ENCODE results near the gene DIPK1B.

Gene DIPK1B

DNA sequence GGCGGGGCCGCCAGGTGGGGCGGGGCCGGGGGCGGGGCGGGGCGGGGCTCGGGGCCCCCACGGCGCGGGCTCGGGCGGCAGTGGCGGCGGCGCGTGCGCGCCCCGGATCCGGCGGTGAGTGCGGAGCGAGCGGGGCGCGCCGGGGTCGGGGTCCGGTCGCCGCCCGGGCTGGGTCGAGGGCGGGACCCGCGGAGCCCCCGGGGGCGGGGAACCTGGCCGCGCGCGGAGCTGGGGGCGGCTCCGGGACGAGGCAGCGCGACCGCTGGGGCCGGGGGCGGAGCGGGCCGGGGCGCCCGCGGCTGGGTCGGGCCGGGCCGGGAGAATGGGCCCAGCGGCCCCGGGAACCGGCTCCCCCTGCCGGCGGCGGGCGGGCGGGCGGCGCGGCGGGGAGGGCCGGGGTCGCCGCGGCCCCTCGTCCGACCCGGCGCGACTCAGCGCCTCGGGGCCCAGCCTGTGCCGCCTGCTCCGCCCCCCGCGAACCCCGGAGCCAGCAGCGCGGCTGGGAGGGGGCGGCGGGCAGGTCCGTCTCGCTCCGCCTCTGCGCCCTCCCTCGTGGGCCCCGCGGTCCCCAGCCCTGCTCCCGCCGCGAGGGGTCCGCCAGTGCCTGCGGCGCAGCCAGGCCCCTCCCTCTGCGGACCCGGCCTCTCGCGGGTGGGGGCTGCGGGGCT lies 46.5 kb upstream of the DIPK1B start:
- Histone ChIP-seq H3K36me3 (ENCODE audit: control insufficient read depth in 2 of 2, insufficient read depth in 1 of 2, low read length in 2 of 2) (no peaks in the 10 kb centered on the region), H3K4me1 (ENCODE audit: control insufficient read depth, insufficient read depth, low read length) (no peaks in the 10 kb centered on the region), H3K9me3 (ENCODE audit: control insufficient read depth, insufficient read depth, low read depth, low read length) (no peaks in the 10 kb centered on the region), H3K27ac (ENCODE audit: extremely low read depth, low read depth, low read length) (no peak overlapping the region), H3K4me3 (ENCODE audit: low read depth, low read length) (peak overlapping the region; percentile 33)
- CTCF ChIA-PET = interaction anchor here (0.7 to 1.3 kb wide), 2 partner anchors 14 to 181 kb away, joined by 4 read pairs; no protein-coding TSS in a partner anchor
- POLR2A ChIA-PET = no interaction called here
- TF ChIP-seq ZNF132 (tag by site-specific recombination; IDR thresholded peaks at IDR 0.05; ENCODE audit: borderline replicate concordance) = no peak
- TF ChIP-seq, protein P1, sequence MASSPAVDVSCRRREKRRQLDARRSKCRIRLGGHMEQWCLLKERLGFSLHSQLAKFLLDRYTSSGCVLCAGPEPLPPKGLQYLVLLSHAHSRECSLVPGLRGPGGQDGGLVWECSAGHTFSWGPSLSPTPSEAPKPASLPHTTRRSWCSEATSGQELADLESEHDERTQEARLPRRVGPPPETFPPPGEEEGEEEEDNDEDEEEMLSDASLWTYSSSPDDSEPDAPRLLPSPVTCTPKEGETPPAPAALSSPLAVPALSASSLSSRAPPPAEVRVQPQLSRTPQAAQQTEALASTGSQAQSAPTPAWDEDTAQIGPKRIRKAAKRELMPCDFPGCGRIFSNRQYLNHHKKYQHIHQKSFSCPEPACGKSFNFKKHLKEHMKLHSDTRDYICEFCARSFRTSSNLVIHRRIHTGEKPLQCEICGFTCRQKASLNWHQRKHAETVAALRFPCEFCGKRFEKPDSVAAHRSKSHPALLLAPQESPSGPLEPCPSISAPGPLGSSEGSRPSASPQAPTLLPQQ (tag by site-specific recombination; IDR thresholded peaks at IDR 0.05) = 0 out of 2 replicates have a peak, but pooled peaks have one; percentile 29

- H3K9me3 ChIP-seq (ENCODE audit: control insufficient read depth, insufficient read depth, low read depth, low read length) = no peaks in the 10 kb centered on the region
- H3K4me3 ChIP-seq (ENCODE audit: low read depth, low read length) = peak overlapping the region; percentile 33
- H3K27ac ChIP-seq (ENCODE audit: extremely low read depth, low read depth, low read length) = no peak overlapping the region
- H3K4me1 ChIP-seq (ENCODE audit: control insufficient read depth, insufficient read depth, low read length) = no peaks in the 10 kb centered on the region
- ChIA-PET CTCF (interaction anchor here (0.7 to 0.9 kb wide), 5 partner anchors 8 to 528 kb away, joined by 3 to 4 read pairs (median 3); no protein-coding TSS in a partner anchor), POLR2A (interaction anchor here (0.6 kb wide), 1 partner anchor 9 kb away, joined by 5 read pairs; no protein-coding TSS in a partner anchor)
- no peaks in the 10 kb centered on the region for H3K36me3 ChIP-seq (ENCODE audit: control insufficient read depth in 2 of 2, insufficient read depth in 1 of 2, low read length in 2 of 2)
- TF ChIP-seq ZBTB11 (tag by site-specific recombination; conservative IDR thresholded peaks at IDR 0.05; ENCODE audit: low read depth) = no peak
- no peak for TF ChIP-seq ZNF707 (tag by site-specific recombination; IDR thresholded peaks at IDR 0.05)
- no peak for TF ChIP-seq ZSCAN5A (tag by site-specific recombination; IDR thresholded peaks at IDR 0.05)
- 0 out of 2 replicates have a peak, but pooled peaks have one; percentile 10 for TF ChIP-seq ZIC2 (tag by site-specific recombination; IDR thresholded peaks at IDR 0.05)
- TF ChIP-seq, protein P2, sequence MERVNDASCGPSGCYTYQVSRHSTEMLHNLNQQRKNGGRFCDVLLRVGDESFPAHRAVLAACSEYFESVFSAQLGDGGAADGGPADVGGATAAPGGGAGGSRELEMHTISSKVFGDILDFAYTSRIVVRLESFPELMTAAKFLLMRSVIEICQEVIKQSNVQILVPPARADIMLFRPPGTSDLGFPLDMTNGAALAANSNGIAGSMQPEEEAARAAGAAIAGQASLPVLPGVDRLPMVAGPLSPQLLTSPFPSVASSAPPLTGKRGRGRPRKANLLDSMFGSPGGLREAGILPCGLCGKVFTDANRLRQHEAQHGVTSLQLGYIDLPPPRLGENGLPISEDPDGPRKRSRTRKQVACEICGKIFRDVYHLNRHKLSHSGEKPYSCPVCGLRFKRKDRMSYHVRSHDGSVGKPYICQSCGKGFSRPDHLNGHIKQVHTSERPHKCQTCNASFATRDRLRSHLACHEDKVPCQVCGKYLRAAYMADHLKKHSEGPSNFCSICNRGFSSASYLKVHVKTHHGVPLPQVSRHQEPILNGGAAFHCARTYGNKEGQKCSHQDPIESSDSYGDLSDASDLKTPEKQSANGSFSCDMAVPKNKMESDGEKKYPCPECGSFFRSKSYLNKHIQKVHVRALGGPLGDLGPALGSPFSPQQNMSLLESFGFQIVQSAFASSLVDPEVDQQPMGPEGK (tag by site-specific recombination; IDR thresholded peaks at IDR 0.05) = peak; percentile 68
- no peak for TF ChIP-seq KLF10 (tag by site-specific recombination; IDR thresholded peaks at IDR 0.05)
- no peak for TF ChIP-seq ZFP41 (tag by site-specific recombination; IDR thresholded peaks at IDR 0.05; ENCODE audit: borderline replicate concordance)
- TF ChIP-seq ZNF174 (tag by site-specific recombination; IDR thresholded peaks at IDR 0.05) = no peak
- TF ChIP-seq, protein P3, sequence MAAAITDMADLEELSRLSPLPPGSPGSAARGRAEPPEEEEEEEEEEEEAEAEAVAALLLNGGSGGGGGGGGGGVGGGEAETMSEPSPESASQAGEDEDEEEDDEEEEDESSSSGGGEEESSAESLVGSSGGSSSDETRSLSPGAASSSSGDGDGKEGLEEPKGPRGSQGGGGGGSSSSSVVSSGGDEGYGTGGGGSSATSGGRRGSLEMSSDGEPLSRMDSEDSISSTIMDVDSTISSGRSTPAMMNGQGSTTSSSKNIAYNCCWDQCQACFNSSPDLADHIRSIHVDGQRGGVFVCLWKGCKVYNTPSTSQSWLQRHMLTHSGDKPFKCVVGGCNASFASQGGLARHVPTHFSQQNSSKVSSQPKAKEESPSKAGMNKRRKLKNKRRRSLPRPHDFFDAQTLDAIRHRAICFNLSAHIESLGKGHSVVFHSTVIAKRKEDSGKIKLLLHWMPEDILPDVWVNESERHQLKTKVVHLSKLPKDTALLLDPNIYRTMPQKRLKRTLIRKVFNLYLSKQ (tag by site-specific recombination; IDR thresholded peaks at IDR 0.05; ENCODE audit: borderline replicate concordance) = no peak
- no peak for TF ChIP-seq ZBTB7A (tag by site-specific recombination; IDR thresholded peaks at IDR 0.05; ENCODE audit: low read depth)
- no peak for TF ChIP-seq SCRT2 (tag by site-specific recombination; IDR thresholded peaks at IDR 0.05)
- 0 out of 2 replicates have a peak, but pooled peaks have one; percentile 14 for TF ChIP-seq GLIS1 (tag by site-specific recombination; IDR thresholded peaks at IDR 0.05)
- TF ChIP-seq EGR2 (tag by site-specific recombination; IDR thresholded peaks at IDR 0.05; ENCODE audit: low read depth) = 0 out of 2 replicates have a peak, but pooled peaks have one; percentile 9
- no peak for TF ChIP-seq ZNF558 (tag by site-specific recombination; IDR thresholded peaks at IDR 0.05)
- 0 out of 2 replicates have a peak, but pooled peaks have one; percentile 2 for TF ChIP-seq SP2 (tag by site-specific recombination; IDR thresholded peaks at IDR 0.05)
- no peak for TF ChIP-seq ZNF416 (tag by site-specific recombination; IDR thresholded peaks at IDR 0.05)
- TF ChIP-seq ZNF548 (tag by site-specific recombination; IDR thresholded peaks at IDR 0.05) = no peak
- 0 out of 2 replicates have a peak, but pooled peaks have one; percentile 40 for TF ChIP-seq GLIS2 (tag by site-specific recombination; IDR thresholded peaks at IDR 0.05)
- TF ChIP-seq ZNF571 (tag by site-specific recombination; IDR thresholded peaks at IDR 0.05) = no peak
- TF ChIP-seq ZNF354C (tag by site-specific recombination; IDR thresholded peaks at IDR 0.05; ENCODE audit: borderline replicate concordance, low read depth) = no peak
Observed at GRCh38 chr9:136666372-136667213, 45.8 kb upstream of the DIPK1B start.

Data from HEK293 (cell line).